SU-DHL-6 (cell line): ENCODE data around the gene PODXL2.

Experiments used
- H2AFZ ChIP-seq: fragments of 200-600 bp; sonication (generic); 2 replicates; pipeline ENCODE4 v1.6.1; 2014; ENCODE audit warnings: low read depth, mild to moderate bottlenecking, moderate library complexity, mixed read lengths, antibody characterized with exemption, low read length; ENCODE audit not compliant: severe bottlenecking
- H3F3A ChIP-seq: fragments of 200-600 bp; shearing (Covaris generic); 2 replicates; pipeline ENCODE4 v1.6.0; 2016; ENCODE audit warnings: antibody characterized with exemption, mild to moderate bottlenecking; ENCODE audit not compliant: insufficient read depth
- H3K27ac ChIP-seq: fragments of 200-600 bp; sonication (generic); 2 replicates; pipeline ENCODE4 v1.5.1; 2016; ENCODE audit warnings: low read depth, mild to moderate bottlenecking, low read length, moderate library complexity, mixed read lengths
- H3K27me3 ChIP-seq: fragments of 200-600 bp; sonication (generic), shearing (Covaris generic); 2 replicates; pipeline ENCODE4 v1.6.0; 2014; ENCODE audit warnings: mild to moderate bottlenecking, low read length
- H3K36me3 ChIP-seq: fragments of 200-600 bp; sonication (generic); 2 replicates; pipeline ENCODE4 v1.6.1; 2014; ENCODE audit warnings: mild to moderate bottlenecking, low read length, mixed read lengths
- H3K4me2 ChIP-seq: fragments of 300-600, 200-600 bp; shearing (Covaris generic), sonication (generic); 2 replicates; pipeline ENCODE4 v1.6.0; 2014; ENCODE audit warnings: low read length, low read depth, mild to moderate bottlenecking; ENCODE audit not compliant: poor library complexity, severe bottlenecking
- H3K4me3 ChIP-seq: fragments of 200-600 bp; sonication (generic); 2 replicates; pipeline ENCODE4 v1.5.1; 2014; ENCODE audit warnings: antibody characterized with exemption, low read length, mild to moderate bottlenecking, mixed read lengths; ENCODE audit not compliant: insufficient read depth, poor library complexity, severe bottlenecking
- H3K79me2 ChIP-seq: fragments of 200-600 bp; sonication (generic); 2 replicates; pipeline ENCODE4 v1.6.1; 2014; ENCODE audit warnings: mild to moderate bottlenecking, low read length, moderate library complexity; ENCODE audit not compliant: insufficient read depth
- H3K9ac ChIP-seq: fragments of 200-600 bp; sonication (generic); 2 replicates; pipeline ENCODE4 v1.7.0; 2014; ENCODE audit warnings: mild to moderate bottlenecking, low read length
- H3K9me2 ChIP-seq: fragments of 200-600 bp; sonication (generic); replicated peaks from 2 replicates; pipeline ENCODE4 v1.6.1; 2014; ENCODE audit warnings: low read length; ENCODE audit not compliant: insufficient read depth
- H3K9me3 ChIP-seq: fragments of 200-600 bp; sonication (generic); 2 replicates; pipeline ENCODE4 v1.6.1; 2014; ENCODE audit warnings: low read length, mixed read lengths; ENCODE audit not compliant: insufficient read depth
- H4K20me1 ChIP-seq: fragments of 200-600 bp; sonication (generic); 2 replicates; pipeline ENCODE4 v1.6.1; 2014; ENCODE audit warnings: low read depth, mild to moderate bottlenecking, antibody characterized with exemption, low read length, moderate library complexity, mixed read lengths
- EZH2phosphoT487 ChIP-seq: fragments of 200-600 bp; sonication (generic), shearing (Covaris generic); conservative IDR thresholded peaks from 2 replicates; pipeline ENCODE4 v1.6.1; 2018; ENCODE audit warnings: mild to moderate bottlenecking, antibody characterized with exemption, low read length, moderate library complexity, mixed read lengths
- TF ChIP-seq, protein P1 (sequence below): fragments of 200-600 bp; sonication (generic); IDR thresholded peaks from one replicate; pipeline ENCODE4 v1.5.1; 2017; ENCODE audit warnings: antibody characterized with exemption, mild to moderate bottlenecking, low read length, moderate library complexity; ENCODE audit not compliant: insufficient read depth, poor library complexity, severe bottlenecking

The PODXL2 gene

DNA sequence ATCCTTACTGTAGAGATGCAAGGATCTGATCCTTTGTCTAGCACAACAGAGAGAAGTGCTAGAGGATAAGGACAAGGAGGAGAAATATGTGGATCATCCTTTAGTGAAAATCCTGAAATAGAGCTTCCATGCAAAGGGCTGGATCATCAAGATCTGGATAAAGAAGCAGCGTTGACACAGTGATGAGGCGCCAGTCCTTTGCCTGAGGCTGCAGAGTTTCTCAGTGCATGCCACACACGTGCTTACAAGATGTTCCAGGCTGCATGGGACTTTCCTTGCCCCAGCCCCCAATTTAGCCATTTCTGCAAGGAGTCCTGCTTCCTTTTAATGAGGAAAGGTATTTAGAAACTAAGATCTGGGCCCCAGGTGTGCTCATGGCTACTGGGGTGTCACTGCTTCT is 36.6 kb downstream of the PODXL2 start:
- Histone ChIP-seq H3K27me3 (no peaks in the 10 kb centered on the region), H3K4me3 (no peak overlapping the region), H3K9me2 (no peaks in the 10 kb centered on the region), H3K36me3 (no peaks in the 10 kb centered on the region), H3K4me2 (no peak overlapping the region), H3K27ac (no peak overlapping the region), H3K79me2 (no peaks in the 10 kb centered on the region), H3K9ac (no peak overlapping the region), H2AFZ (no peak overlapping the region), H4K20me1 (no peaks in the 10 kb centered on the region), H3K9me3 (no peaks in the 10 kb centered on the region), H3F3A (no peaks in the 10 kb centered on the region)
- no peak for TF ChIP-seq EZH2phosphoT487
- TF ChIP-seq, protein P1, sequence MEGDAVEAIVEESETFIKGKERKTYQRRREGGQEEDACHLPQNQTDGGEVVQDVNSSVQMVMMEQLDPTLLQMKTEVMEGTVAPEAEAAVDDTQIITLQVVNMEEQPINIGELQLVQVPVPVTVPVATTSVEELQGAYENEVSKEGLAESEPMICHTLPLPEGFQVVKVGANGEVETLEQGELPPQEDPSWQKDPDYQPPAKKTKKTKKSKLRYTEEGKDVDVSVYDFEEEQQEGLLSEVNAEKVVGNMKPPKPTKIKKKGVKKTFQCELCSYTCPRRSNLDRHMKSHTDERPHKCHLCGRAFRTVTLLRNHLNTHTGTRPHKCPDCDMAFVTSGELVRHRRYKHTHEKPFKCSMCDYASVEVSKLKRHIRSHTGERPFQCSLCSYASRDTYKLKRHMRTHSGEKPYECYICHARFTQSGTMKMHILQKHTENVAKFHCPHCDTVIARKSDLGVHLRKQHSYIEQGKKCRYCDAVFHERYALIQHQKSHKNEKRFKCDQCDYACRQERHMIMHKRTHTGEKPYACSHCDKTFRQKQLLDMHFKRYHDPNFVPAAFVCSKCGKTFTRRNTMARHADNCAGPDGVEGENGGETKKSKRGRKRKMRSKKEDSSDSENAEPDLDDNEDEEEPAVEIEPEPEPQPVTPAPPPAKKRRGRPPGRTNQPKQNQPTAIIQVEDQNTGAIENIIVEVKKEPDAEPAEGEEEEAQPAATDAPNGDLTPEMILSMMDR, result no peak

DNA sequence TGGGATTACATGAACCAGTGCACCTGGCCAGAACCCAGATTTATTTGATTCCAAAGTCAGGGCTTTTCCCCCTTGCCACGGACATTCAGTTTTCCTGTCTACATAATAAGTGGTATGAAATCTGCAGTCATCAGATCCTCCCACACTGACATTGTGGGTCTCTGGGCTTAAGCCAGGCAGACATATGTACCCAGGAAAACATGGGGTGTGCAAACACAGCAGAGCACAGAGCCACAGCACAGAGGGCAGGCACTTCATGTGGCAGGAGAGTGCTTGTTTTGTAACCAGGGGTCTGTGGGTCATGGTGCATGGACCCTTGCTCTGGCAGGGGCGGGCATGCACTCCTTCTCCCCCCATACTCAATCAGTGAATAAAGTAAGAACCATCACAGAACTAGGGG is 37.7 kb downstream of the PODXL2 start:
- Histone ChIP-seq H3K4me3 (no peak overlapping the region), H3K4me2 (no peak overlapping the region), H3F3A (no peaks in the 10 kb centered on the region), H4K20me1 (no peaks in the 10 kb centered on the region), H2AFZ (no peak overlapping the region), H3K27me3 (no peaks in the 10 kb centered on the region), H3K9me2 (no peaks in the 10 kb centered on the region), H3K9me3 (no peaks in the 10 kb centered on the region), H3K79me2 (no peaks in the 10 kb centered on the region), H3K27ac (no peak overlapping the region), H3K36me3 (no peaks in the 10 kb centered on the region), H3K9ac (no peak overlapping the region)
- TF ChIP-seq, protein P1, result no peak
- TF ChIP-seq EZH2phosphoT487, result no peak

DNA sequence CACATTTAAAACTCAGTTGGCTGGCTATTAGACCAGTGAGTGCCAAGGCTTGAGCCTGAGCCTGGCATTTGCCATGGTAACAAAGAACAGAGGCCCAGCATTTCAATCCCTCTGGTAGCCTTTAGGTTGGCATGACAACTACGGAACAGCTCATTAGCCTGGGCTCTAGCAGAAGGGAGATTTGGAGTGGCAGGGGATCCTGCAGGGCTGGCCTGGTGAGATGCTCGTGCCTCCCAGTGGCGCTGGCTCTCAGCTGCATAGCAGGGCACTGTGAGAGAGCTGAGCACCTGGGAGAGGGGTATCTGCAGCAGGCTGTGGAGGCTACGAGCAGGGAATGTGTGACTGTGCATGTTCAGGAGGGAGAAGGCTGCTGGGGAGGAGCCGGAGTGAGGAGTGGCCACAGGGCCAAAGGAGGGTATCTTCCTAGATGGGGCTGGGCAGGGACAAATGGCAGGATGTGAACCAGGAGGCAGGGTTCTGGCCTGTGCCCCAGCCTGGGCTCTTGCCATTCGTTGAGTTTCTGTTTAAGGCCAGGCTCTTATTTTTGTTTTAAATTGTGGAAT is 38.2 kb downstream of the PODXL2 start:
- Histone ChIP-seq H3K36me3 (no peaks in the 10 kb centered on the region), H3K4me3 (no peak overlapping the region), H3F3A (no peaks in the 10 kb centered on the region)

More for the DNA sequence above, 38.2 kb downstream of the PODXL2 start:
- no peak overlapping the region for H3K27ac ChIP-seq
- H3K9me3 ChIP-seq, result no peaks in the 10 kb centered on the region
- no peaks in the 10 kb centered on the region for H4K20me1 ChIP-seq
- no peaks in the 10 kb centered on the region for H3K79me2 ChIP-seq
- no peaks in the 10 kb centered on the region for H3K27me3 ChIP-seq
- H3K4me2 ChIP-seq, result no peak overlapping the region
- no peak overlapping the region for H3K9ac ChIP-seq
- TF ChIP-seq EZH2phosphoT487, result no peak
- TF ChIP-seq, protein P1, result no peak
- H3K9me2 ChIP-seq, result no peaks in the 10 kb centered on the region
- H2AFZ ChIP-seq, result no peak overlapping the region
